Measurements from ENCODE around the gene GALR2. TPM values are rescaled to one million over a fixed set of nuclear protein-coding genes. Genes with fewer than 3 reads are reported as not detected.

Gene GALR2
- total and polyA plus RNA-seq, 9 of the 15 experiments (the other 6 are each of a cell fraction or from before 2014, with no cell fraction given), result 0.34 TPM; not detected in 8

DNA sequence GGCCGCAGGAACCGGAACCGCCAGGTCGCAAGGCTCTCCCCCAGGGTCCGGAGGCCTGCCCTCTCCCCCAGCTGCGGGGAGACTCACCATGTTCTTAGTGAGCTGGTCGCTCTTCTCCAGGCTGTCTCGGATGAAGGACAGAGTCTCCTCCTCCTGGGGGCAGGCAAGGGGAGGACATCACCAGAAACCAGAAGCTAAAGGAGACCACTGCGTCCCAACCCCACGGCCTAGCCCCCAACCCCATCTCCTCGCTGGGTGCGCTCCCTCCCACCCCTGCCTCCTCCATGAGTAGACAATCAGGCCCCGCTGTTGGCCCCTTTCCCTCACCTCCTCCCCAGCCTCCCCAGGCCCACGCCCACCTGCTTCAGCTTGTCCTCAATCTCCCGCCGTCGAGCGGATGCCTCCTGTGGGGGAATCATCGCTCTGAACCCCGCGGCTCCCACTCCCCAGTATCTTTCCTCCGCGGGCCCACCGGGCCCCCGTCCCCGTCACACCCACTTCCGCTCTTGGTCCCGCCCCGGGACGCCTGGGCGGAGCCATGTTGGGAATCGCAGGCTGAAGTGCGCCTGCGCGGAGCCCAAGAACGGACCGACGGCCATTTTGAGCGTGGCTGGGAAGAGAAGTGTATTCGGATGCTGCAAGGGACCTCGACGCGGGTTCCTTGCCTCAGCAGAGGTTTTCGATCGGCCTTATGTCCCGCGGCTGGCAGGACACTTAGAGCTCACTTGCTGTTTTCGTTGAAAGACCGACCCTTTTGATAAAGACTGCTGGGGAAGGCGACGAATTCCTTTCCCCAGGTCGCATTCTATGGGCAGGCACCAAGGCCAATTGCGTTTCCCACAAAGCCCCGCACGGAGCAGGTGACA lies 28.9 kb downstream of the GALR2 start, which contains the start of gene EXOC7 (continued):
- TF ChIP-seq SETDB1 (IDR thresholded peaks at IDR 0.05; ENCODE audit: low read length), result no peak
- 0 out of 2 replicates have a peak, but pooled peaks have one; percentile 25 for TF ChIP-seq NCOA1 (IDR thresholded peaks at IDR 0.05; ENCODE audit: low read depth)
- TF ChIP-seq YY1 (IDR thresholded peaks at IDR 0.05; ENCODE audit: borderline replicate concordance in 1 of 3, control insufficient read depth in 1 of 3, extremely low read depth in 1 of 3, insufficient read depth in 3 of 3, insufficient read length in 1 of 3, insufficient replicate concordance in 2 of 3, low read depth in 1 of 3, low read length in 2 of 3), result peak; percentile 88 to 98 (median 96)
- TF ChIP-seq CREM (IDR thresholded peaks at IDR 0.05; ENCODE audit: low read depth), result peak; percentile 48; the same call in 1 of the 2 replicates
- no peak for TF ChIP-seq COPS2 (conservative IDR thresholded peaks at IDR 0.05)
- no peak for TF ChIP-seq DDX20 (tag; IDR thresholded peaks at IDR 0.05; ENCODE audit: low read depth)
- TF ChIP-seq NEUROD1 (IDR thresholded peaks at IDR 0.05; ENCODE audit: borderline replicate concordance, low read depth, low read length, partially characterized antibody), result no peak
- TF ChIP-seq JUN (IDR thresholded peaks at IDR 0.05; ENCODE audit: borderline replicate concordance, low read depth, low read length), result no peak
- no peak for TF ChIP-seq JUN (CRISPR knock-in tag; IDR thresholded peaks at IDR 0.05; ENCODE audit: borderline replicate concordance)
- no peak for TF ChIP-seq SFPQ (IDR thresholded peaks at IDR 0.05; ENCODE audit: low read depth, low read length)
- TF ChIP-seq MCM5 (IDR thresholded peaks at IDR 0.05; ENCODE audit: low read depth), result no peak
- no peak for TF ChIP-seq BRD9 (IDR thresholded peaks at IDR 0.05; ENCODE audit: low read depth, partially characterized antibody)
- no peak for TF ChIP-seq ZNF175 (CRISPR knock-in tag; IDR thresholded peaks at IDR 0.05; ENCODE audit: low read depth)
- TF ChIP-seq POLR3G (IDR thresholded peaks at IDR 0.05; ENCODE audit: extremely low read depth, insufficient read length, insufficient replicate concordance), result no peak
- TF ChIP-seq, protein P1, sequence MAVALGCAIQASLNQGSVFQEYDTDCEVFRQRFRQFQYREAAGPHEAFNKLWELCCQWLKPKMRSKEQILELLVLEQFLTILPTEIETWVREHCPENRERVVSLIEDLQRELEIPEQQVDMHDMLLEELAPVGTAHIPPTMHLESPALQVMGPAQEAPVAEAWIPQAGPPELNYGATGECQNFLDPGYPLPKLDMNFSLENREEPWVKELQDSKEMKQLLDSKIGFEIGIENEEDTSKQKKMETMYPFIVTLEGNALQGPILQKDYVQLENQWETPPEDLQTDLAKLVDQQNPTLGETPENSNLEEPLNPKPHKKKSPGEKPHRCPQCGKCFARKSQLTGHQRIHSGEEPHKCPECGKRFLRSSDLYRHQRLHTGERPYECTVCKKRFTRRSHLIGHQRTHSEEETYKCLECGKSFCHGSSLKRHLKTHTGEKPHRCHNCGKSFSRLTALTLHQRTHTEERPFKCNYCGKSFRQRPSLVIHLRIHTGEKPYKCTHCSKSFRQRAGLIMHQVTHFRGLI (CRISPR knock-in tag; IDR thresholded peaks at IDR 0.05), result no peak
- no peak for TF ChIP-seq PCBP2 (IDR thresholded peaks at IDR 0.05; ENCODE audit: low read depth, low read length, poor library complexity, severe bottlenecking)
- no peak for TF ChIP-seq PTBP1 (IDR thresholded peaks at IDR 0.05; ENCODE audit: low read depth, low read length)
- no peak for TF ChIP-seq CBX8 (IDR thresholded peaks at IDR 0.05; ENCODE audit: borderline replicate concordance, extremely low read depth, low read depth, low read length, poor library complexity, severe bottlenecking)
- TF ChIP-seq TAF7 (tag; IDR thresholded peaks at IDR 0.05), result no peak
- no peak for TF ChIP-seq ZNF41 (CRISPR knock-in tag; conservative IDR thresholded peaks at IDR 0.05)
- TF ChIP-seq DLX4 (CRISPR knock-in tag; IDR thresholded peaks at IDR 0.05), result no peak
- no peak; a peak in 1 of 3 replicates for TF ChIP-seq CBX3 (IDR thresholded peaks at IDR 0.05; ENCODE audit: borderline replicate concordance in 1 of 2, low read length in 2 of 2)

All from K562 (cell line).